SU-DHL-6 (cell line): ENCODE data around the gene MAPK10.
A peak's percentile ranks its signal among the peaks of the same experiment; 100 is the strongest.

Experiments used
- H2AFZ ChIP-seq: fragments of 200-600 bp; sonication (generic); 2 replicates; pipeline ENCODE4 v1.6.1; 2014; ENCODE audit warnings: low read depth, mild to moderate bottlenecking, moderate library complexity, mixed read lengths, antibody characterized with exemption, low read length; ENCODE audit not compliant: severe bottlenecking
- H3F3A ChIP-seq: fragments of 200-600 bp; shearing (Covaris generic); 2 replicates; pipeline ENCODE4 v1.6.0; 2016; ENCODE audit warnings: antibody characterized with exemption, mild to moderate bottlenecking; ENCODE audit not compliant: insufficient read depth
- H3K27ac ChIP-seq: fragments of 200-600 bp; sonication (generic); 2 replicates; pipeline ENCODE4 v1.5.1; 2016; ENCODE audit warnings: low read depth, mild to moderate bottlenecking, low read length, moderate library complexity, mixed read lengths
- H3K27me3 ChIP-seq: fragments of 200-600 bp; sonication (generic), shearing (Covaris generic); 2 replicates; pipeline ENCODE4 v1.6.0; 2014; ENCODE audit warnings: mild to moderate bottlenecking, low read length
- H3K36me3 ChIP-seq: fragments of 200-600 bp; sonication (generic); 2 replicates; pipeline ENCODE4 v1.6.1; 2014; ENCODE audit warnings: mild to moderate bottlenecking, low read length, mixed read lengths
- H3K4me2 ChIP-seq: fragments of 300-600, 200-600 bp; shearing (Covaris generic), sonication (generic); 2 replicates; pipeline ENCODE4 v1.6.0; 2014; ENCODE audit warnings: low read length, low read depth, mild to moderate bottlenecking; ENCODE audit not compliant: poor library complexity, severe bottlenecking
- H3K4me3 ChIP-seq: fragments of 200-600 bp; sonication (generic); 2 replicates; pipeline ENCODE4 v1.5.1; 2014; ENCODE audit warnings: antibody characterized with exemption, low read length, mild to moderate bottlenecking, mixed read lengths; ENCODE audit not compliant: insufficient read depth, poor library complexity, severe bottlenecking
- H3K79me2 ChIP-seq: fragments of 200-600 bp; sonication (generic); 2 replicates; pipeline ENCODE4 v1.6.1; 2014; ENCODE audit warnings: mild to moderate bottlenecking, low read length, moderate library complexity; ENCODE audit not compliant: insufficient read depth
- H3K9ac ChIP-seq: fragments of 200-600 bp; sonication (generic); 2 replicates; pipeline ENCODE4 v1.7.0; 2014; ENCODE audit warnings: mild to moderate bottlenecking, low read length
- H3K9me2 ChIP-seq: fragments of 200-600 bp; sonication (generic); replicated peaks from 2 replicates; pipeline ENCODE4 v1.6.1; 2014; ENCODE audit warnings: low read length; ENCODE audit not compliant: insufficient read depth
- H3K9me3 ChIP-seq: fragments of 200-600 bp; sonication (generic); 2 replicates; pipeline ENCODE4 v1.6.1; 2014; ENCODE audit warnings: low read length, mixed read lengths; ENCODE audit not compliant: insufficient read depth
- H4K20me1 ChIP-seq: fragments of 200-600 bp; sonication (generic); 2 replicates; pipeline ENCODE4 v1.6.1; 2014; ENCODE audit warnings: low read depth, mild to moderate bottlenecking, antibody characterized with exemption, low read length, moderate library complexity, mixed read lengths
- EZH2phosphoT487 ChIP-seq: fragments of 200-600 bp; sonication (generic), shearing (Covaris generic); conservative IDR thresholded peaks from 2 replicates; pipeline ENCODE4 v1.6.1; 2018; ENCODE audit warnings: mild to moderate bottlenecking, antibody characterized with exemption, low read length, moderate library complexity, mixed read lengths
- TF ChIP-seq, protein P1 (sequence below): fragments of 200-600 bp; sonication (generic); IDR thresholded peaks from one replicate; pipeline ENCODE4 v1.5.1; 2017; ENCODE audit warnings: antibody characterized with exemption, mild to moderate bottlenecking, low read length, moderate library complexity; ENCODE audit not compliant: insufficient read depth, poor library complexity, severe bottlenecking

Gene MAPK10

DNA sequence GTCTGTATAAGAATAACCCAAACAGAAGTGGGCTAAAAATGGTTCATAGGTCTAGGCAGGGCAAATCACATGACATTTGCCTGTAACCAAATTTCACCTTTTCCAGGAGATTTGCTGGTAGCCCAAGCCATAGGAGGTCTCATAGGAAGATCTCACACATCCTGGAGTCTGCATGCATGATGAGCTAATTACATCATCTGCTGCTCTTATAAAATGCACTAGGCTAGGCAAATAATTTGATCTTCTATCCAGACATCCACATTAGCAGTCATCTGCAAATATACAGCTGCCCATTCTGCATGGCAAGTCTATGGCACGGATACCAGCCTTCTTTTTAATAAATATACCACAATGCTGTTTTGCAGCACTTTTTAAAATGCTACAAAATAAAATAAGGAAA, 87.2 kb downstream of the MAPK10 start:
- peak overlapping the region; percentile 98 for H3K27ac ChIP-seq
- H3K9me3 ChIP-seq = no peaks in the 10 kb centered on the region
- H3K4me2 ChIP-seq = peak overlapping the region; percentile 62
- no peaks in the 10 kb centered on the region for H3K36me3 ChIP-seq
- H3F3A ChIP-seq = peaks cover 30% of the 10 kb centered on the region; the same call in 1 of the 2 replicates
- peaks cover 9% of the 10 kb centered on the region for H3K79me2 ChIP-seq
- no peak for TF ChIP-seq EZH2phosphoT487
- TF ChIP-seq, protein P1, sequence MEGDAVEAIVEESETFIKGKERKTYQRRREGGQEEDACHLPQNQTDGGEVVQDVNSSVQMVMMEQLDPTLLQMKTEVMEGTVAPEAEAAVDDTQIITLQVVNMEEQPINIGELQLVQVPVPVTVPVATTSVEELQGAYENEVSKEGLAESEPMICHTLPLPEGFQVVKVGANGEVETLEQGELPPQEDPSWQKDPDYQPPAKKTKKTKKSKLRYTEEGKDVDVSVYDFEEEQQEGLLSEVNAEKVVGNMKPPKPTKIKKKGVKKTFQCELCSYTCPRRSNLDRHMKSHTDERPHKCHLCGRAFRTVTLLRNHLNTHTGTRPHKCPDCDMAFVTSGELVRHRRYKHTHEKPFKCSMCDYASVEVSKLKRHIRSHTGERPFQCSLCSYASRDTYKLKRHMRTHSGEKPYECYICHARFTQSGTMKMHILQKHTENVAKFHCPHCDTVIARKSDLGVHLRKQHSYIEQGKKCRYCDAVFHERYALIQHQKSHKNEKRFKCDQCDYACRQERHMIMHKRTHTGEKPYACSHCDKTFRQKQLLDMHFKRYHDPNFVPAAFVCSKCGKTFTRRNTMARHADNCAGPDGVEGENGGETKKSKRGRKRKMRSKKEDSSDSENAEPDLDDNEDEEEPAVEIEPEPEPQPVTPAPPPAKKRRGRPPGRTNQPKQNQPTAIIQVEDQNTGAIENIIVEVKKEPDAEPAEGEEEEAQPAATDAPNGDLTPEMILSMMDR = no peak
- H4K20me1 ChIP-seq = no peaks in the 10 kb centered on the region
- no peaks in the 10 kb centered on the region for H3K27me3 ChIP-seq
- peak overlapping the region; percentile 33 for H3K9ac ChIP-seq
- no peaks in the 10 kb centered on the region for H3K9me2 ChIP-seq
- H3K4me3 ChIP-seq = peak overlapping the region; percentile 18
- no peak overlapping the region for H2AFZ ChIP-seq

DNA sequence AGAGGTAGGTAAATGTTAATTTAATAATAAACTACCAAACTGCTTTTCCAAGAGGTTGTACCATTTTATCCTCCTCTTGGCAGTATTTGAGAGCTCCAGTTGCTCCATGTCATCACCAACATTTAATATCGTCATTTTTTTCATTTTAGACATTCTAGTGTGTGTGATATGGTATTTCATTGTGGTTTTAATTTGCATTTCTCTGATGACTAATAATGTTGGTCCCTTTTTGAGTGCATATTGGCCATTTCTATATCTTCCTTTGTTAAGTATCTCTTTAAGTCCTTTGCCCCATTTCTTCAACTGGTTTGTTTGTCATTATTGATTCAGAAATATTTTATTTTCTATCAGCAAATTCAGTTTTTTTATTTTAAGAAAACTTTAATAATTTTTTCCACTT, 88.8 kb downstream of the MAPK10 start:
- peak overlapping the region; percentile 85 for H3K4me2 ChIP-seq
- H3K27ac ChIP-seq = peak overlapping the region; percentile 91; the same call in 1 of the 2 replicates

DNA sequence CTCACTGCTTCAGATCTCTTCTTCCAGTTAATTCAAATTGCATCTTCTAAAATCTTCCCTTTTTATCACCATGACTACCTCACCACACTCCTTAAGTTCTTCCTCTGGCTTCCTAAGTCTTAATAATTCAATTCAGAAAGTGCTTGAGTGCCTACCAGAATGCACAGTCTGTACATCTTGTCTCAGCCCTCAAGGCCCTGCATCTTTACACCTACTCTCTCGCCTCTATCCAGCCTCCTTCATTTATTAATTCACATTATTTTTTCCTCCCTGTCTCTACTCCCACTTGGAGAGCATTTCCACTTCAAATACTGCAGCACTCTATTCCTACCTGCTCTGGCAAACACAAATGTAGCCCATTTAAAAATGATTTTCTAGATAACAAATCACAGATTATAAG, 90.5 kb downstream of the MAPK10 start:
- no peak for TF ChIP-seq EZH2phosphoT487
- TF ChIP-seq, protein P1 = no peak
- Histone ChIP-seq H3K4me2 (peak overlapping the region; percentile 85), H3K9ac (peak overlapping the region; percentile 35; the same call in 1 of the 2 replicates), H3K36me3 (no peaks in the 10 kb centered on the region), H3F3A (peaks cover 24% of the 10 kb centered on the region; the same call in 1 of the 2 replicates), H3K79me2 (peaks cover 40% of the 10 kb centered on the region), H4K20me1 (no peaks in the 10 kb centered on the region), H3K27me3 (no peaks in the 10 kb centered on the region), H3K27ac (peak overlapping the region; percentile 91), H3K9me3 (no peaks in the 10 kb centered on the region), H2AFZ (no peak overlapping the region), H3K9me2 (no peaks in the 10 kb centered on the region), H3K4me3 (no peak overlapping the region)

More for the DNA sequence above, 88.8 kb downstream of the MAPK10 start:
- Histone ChIP-seq H3K9me2 (no peaks in the 10 kb centered on the region), H3F3A (peaks cover 27% of the 10 kb centered on the region; the same call in 1 of the 2 replicates), H3K9me3 (no peaks in the 10 kb centered on the region), H2AFZ (no peak overlapping the region), H3K36me3 (no peaks in the 10 kb centered on the region), H3K27me3 (no peaks in the 10 kb centered on the region), H4K20me1 (no peaks in the 10 kb centered on the region), H3K4me3 (peak overlapping the region; percentile 14), H3K9ac (no peak overlapping the region), H3K79me2 (peaks cover 25% of the 10 kb centered on the region)
- no peak for TF ChIP-seq EZH2phosphoT487
- TF ChIP-seq, protein P1 = no peak
